HCT116 (cell line): ENCODE measurements around the gene MRTFB. TPM values are rescaled to one million over a fixed set of nuclear protein-coding genes. Genes with fewer than 3 reads are reported as not detected.

Source experiments
- ATAC-seq: fragments of 200-7000 bp; cut with Tn5 transposase; 2 replicates; pipeline ENCODE4 v1.9.1; 2020; ENCODE audit warnings: mild to moderate bottlenecking, moderate library complexity
- BruUV-seq: library from RNA; stranded (reverse); fragments of 400-500 nt; replicated peaks from 2 replicates; lab custom pipeline; 2021; lab: Mats Ljungman, UMichigan
- CTCF ChIA-PET: fragments of 300-600 bp; sonication (Branson Sonifier 250); formaldehyde crosslinking; loops from one replicate; lab custom pipeline; 2021; ENCODE audit warnings: antibody characterized with exemption; lab: Charles Lee
- POLR2A ChIA-PET: fragments of 300-600, 350-600 bp; sonication (Branson Sonifier 250); formaldehyde crosslinking; loops from one replicate; lab custom pipeline; 2021; ENCODE audit warnings: antibody characterized with exemption; lab: Charles Lee
- RAD21 ChIA-PET, 2 experiments: fragments of 300-600 bp; sonication (Branson Sonifier 250); formaldehyde crosslinking; loops; one replicate each; lab custom pipeline; 2023; ENCODE audit warnings: low total read pairs in 2 of 2; ENCODE audit not compliant: uncharacterized antibody in 2 of 2, unreplicated experiment in 2 of 2, low non-redundant PET in 1 of 2; lab: Charles Lee
- DNase-seq: peaks from one replicate; pipeline ENCODE4 v3.0.0-alpha.2; 2010; ENCODE audit warnings: low read depth, low spot score
- H2AFZ ChIP-seq: fragments of 200-600 bp; shearing (Covaris generic), sonication (generic); 2 replicates; pipeline ENCODE4 v1.6.1; 2017; ENCODE audit warnings: low read depth, mixed run types, mixed read lengths, antibody characterized with exemption, low read length; ENCODE audit not compliant: poor library complexity, severe bottlenecking
- H3K27ac ChIP-seq: 2 replicates; pipeline ENCODE4 v1.5.1; 2012; ENCODE audit warnings: low read depth, low read length
- H3K27me3 ChIP-seq: fragments of 200-600 bp; sonication (generic); 2 replicates; pipeline ENCODE4 v1.6.1; 2016; ENCODE audit warnings: mixed run types, low read length, mixed read lengths; ENCODE audit not compliant: insufficient read depth
- H3K36me3 ChIP-seq, 2 experiments: fragments of 200-500 bp in 1 of 2; fragments of 200-600 bp in 1 of 2; sonication (Bioruptor generic) in 1 of 2; sonication (generic) in 1 of 2; 2 replicates each; pipeline versions ENCODE4 v1.5.1 to v1.6.1; 2014 to 2016; ENCODE audit warnings: low read length in 2 of 2, inconsistent platforms in 1 of 2, mixed read lengths in 1 of 2, mixed run types in 1 of 2; ENCODE audit not compliant: insufficient read depth in 2 of 2, control insufficient read depth in 1 of 2
- H3K4me1 ChIP-seq, 2 experiments: fragments of 200-600 bp in 1 of 2; sonication (generic) in 1 of 2; 2 replicates each; pipeline versions ENCODE4 v1.5.1 to v1.6.1; 2012 to 2017; ENCODE audit warnings: low read length in 2 of 2, inconsistent platforms in 1 of 2, mild to moderate bottlenecking in 1 of 2, mixed read lengths in 1 of 2, mixed run types in 1 of 2, moderate library complexity in 1 of 2; ENCODE audit not compliant: insufficient read depth in 2 of 2, control insufficient read depth in 1 of 2
- H3K4me2 ChIP-seq: fragments of 200-600 bp; sonication (generic); 2 replicates; pipeline ENCODE4 v1.6.1; 2017; ENCODE audit warnings: mixed run types, low read length, mixed read lengths
- H3K4me3 ChIP-seq, 2 experiments: fragments of 200-600 bp in 1 of 2; sonication (generic) in 1 of 2; replicated peaks in 1 of 2; 2 replicates each; pipeline ENCODE4 v1.5.1; 2011 to 2016; ENCODE audit warnings: low read length in 2 of 2, control low read depth in 1 of 2, low read depth in 1 of 2, mild to moderate bottlenecking in 1 of 2, mixed read lengths in 1 of 2, mixed run types in 1 of 2
- H3K79me2 ChIP-seq: fragments of 200-600 bp; sonication (generic); 2 replicates; pipeline ENCODE4 v1.6.1; 2017; ENCODE audit warnings: mild to moderate bottlenecking, mixed run types, low read length, moderate library complexity, mixed read lengths; ENCODE audit not compliant: insufficient read depth
- H3K9ac ChIP-seq: fragments of 200-600 bp; sonication (generic); 2 replicates; pipeline ENCODE4 v1.6.1; 2016; ENCODE audit warnings: low read length, mixed read lengths
- H3K9me2 ChIP-seq: fragments of 200-600 bp; sonication (generic), shearing (Covaris generic); 2 replicates; pipeline ENCODE4 v1.6.1; 2017; ENCODE audit warnings: mixed run types, mild to moderate bottlenecking, moderate library complexity; ENCODE audit not compliant: insufficient read depth
- H3K9me3 ChIP-seq, 2 experiments: fragments of 200-500 bp in 1 of 2; fragments of 200-600 bp in 1 of 2; sonication (Bioruptor generic) in 1 of 2; sonication (generic) in 1 of 2; 2 replicates each; pipeline ENCODE4 v1.6.1; 2014 to 2017; ENCODE audit warnings: low read length in 2 of 2, mixed read lengths in 2 of 2, inconsistent platforms in 1 of 2, low read depth in 1 of 2, mild to moderate bottlenecking in 1 of 2, mixed run types in 1 of 2, moderate library complexity in 1 of 2; ENCODE audit not compliant: control insufficient read depth in 1 of 2, insufficient read depth in 1 of 2
- H4K20me1 ChIP-seq: fragments of 200-600 bp; sonication (generic), shearing (Covaris generic); 2 replicates; pipeline ENCODE4 v1.6.1; 2017; ENCODE audit warnings: mixed run types, mild to moderate bottlenecking, moderate library complexity; ENCODE audit not compliant: insufficient read depth
- CTCF ChIP-seq, 3 experiments: fragments of 200-600 bp in 1 of 3; sonication (generic) in 1 of 3; IDR thresholded peaks in 2 of 3; conservative IDR thresholded peaks in 1 of 3; 2 replicates each; pipeline ENCODE4 v1.5.1; 2012 to 2017; ENCODE audit warnings: low read depth in 2 of 3, low read length in 2 of 3, antibody characterized with exemption in 1 of 3, borderline replicate concordance in 1 of 3, control low read depth in 1 of 3, mild to moderate bottlenecking in 1 of 3, mixed read lengths in 1 of 3, mixed run types in 1 of 3, moderate library complexity in 1 of 3; ENCODE audit not compliant: insufficient read depth in 1 of 3
- POLR2A ChIP-seq: IDR thresholded peaks from 2 replicates; pipeline ENCODE4 v1.7.0; 2011; ENCODE audit warnings: borderline replicate concordance; ENCODE audit not compliant: insufficient read depth, insufficient read length; ENCODE audit errors: extremely low read depth
- SIN3A ChIP-seq: IDR thresholded peaks from 2 replicates; pipeline ENCODE4 v1.6.1; 2012; ENCODE audit warnings: low read depth
- SRF ChIP-seq: IDR thresholded peaks from 2 replicates; pipeline ENCODE4 v1.6.1; 2012; ENCODE audit warnings: low read depth
- TCF7L2 ChIP-seq: IDR thresholded peaks from 2 replicates; pipeline ENCODE4 v1.7.0; 2011; ENCODE audit warnings: borderline replicate concordance, inconsistent platforms; ENCODE audit not compliant: insufficient read depth, insufficient read length; ENCODE audit errors: extremely low read depth
- ZNF274 ChIP-seq: fragments of 200-500 bp; sonication (Bioruptor generic); IDR thresholded peaks from 2 replicates; pipeline ENCODE4 v1.6.1; 2014; ENCODE audit warnings: mild to moderate bottlenecking, low read depth, low read length, inconsistent platforms
- intact Hi-C: fragments of 100-400 bp; cut with micrococcal nuclease; formaldehyde crosslinking; loops from 2 replicates; pipeline ENCODE4 v1.10.0; 2022
- total RNA-seq: library from RNA; stranded (reverse); gene quantifications from one replicate; pipeline ENCODE4 v1.2.1, GENCODE V29; 2021; ENCODE audit not compliant: unreplicated experiment

The MRTFB gene
- total RNA-seq, 1 experiment from 2014 or later: 39.0 TPM

DNA sequence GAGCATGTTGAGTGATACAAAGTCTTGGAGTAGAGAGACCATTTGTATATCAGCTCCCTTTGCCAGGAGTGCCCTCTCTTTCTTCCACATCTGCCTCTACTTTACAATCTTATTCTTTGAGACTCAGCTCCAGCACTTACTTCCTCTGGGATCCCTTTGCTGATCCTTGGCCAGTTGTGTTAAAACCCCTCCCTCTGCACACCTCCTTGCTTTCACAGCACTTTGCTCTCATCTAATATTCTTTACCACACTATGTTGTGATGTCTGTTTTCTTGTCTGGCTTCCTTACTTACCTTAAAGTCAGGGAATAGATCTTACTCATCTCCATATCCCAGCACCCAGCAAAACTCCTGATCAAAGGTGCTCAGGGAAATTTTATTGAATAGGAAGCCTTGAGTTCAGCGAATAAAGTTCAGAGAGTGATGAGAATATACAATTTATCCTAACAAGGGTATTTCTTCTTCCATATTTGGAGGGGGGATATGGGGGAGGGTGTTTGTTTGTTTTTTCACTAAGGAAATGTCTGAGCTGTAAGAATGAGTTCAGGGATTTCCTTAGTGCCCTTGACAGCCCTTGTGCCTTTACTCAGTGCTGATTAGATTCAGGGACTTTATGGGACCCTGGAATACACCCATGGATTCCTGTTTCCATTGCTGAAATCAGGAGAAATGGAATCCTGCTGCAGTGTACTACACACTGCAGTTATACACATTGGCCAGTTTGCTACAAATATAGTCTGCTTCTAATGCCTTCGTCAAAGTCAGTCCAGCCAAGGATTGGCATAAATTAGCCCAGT, 32.0 kb downstream of the MRTFB start:
- Histone ChIP-seq H3K4me1 (peaks cover 18 to 20% of the 10 kb centered on the region in 2 experiments), H3K36me3 (no peaks in the 10 kb centered on the region), H3K27me3 (no peaks in the 10 kb centered on the region), H4K20me1 (no peaks in the 10 kb centered on the region; the same call in 1 of the 2 replicates), H3K4me3 (no peak overlapping the region), H3K4me2 (no peak overlapping the region), H3K9me2 (no peaks in the 10 kb centered on the region), H3K9me3 (no peaks in the 10 kb centered on the region), H2AFZ (no peak overlapping the region), H3K27ac (no peak overlapping the region), H3K9ac (no peak overlapping the region), H3K79me2 (peaks cover 91% of the 10 kb centered on the region)
- POLR2A ChIA-PET: no interaction called here
- TF ChIP-seq ZNF274 (no peak), SRF (no peak), SIN3A (no peak), CTCF (IDR thresholded peaks at IDR 0.05 in 2 of 3, conservative IDR thresholded peaks at IDR 0.05 in 1 of 3; ENCODE audit: borderline replicate concordance in 1 of 3, insufficient read depth in 1 of 3, low read depth in 2 of 3, low read length in 2 of 3) (no peak), POLR2A (no peak)
- intact Hi-C loops: no loop called here
- DNase-seq: no peak
- no peak for ATAC-seq
- no TSS peak for BruUV-seq
- RAD21 ChIA-PET: no interaction called here
- CTCF ChIA-PET: no interaction called here

DNA sequence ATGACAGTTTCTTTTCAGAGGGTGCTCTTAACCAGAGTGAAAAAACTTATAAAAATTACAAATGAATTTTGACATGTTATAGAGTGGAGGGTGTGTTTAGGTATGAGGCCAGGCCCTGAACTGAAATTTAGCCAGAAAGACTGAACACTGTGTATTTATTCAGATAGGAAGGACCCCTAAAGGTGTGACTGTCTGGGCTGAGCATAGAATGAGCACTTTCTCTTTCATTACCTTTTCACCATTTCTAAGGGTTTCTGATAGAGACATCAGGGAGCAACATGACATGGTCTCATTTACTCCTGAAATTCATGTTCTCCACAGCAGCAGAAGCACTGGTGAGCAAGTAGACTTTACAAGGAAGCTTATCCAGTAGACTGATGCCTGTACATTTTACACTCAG, 32.9 kb downstream of the MRTFB start:
- ChIA-PET POLR2A (no interaction called here), CTCF (no interaction called here), RAD21 (no interaction called here)
- Histone ChIP-seq H3K9me3 (no peaks in the 10 kb centered on the region), H3K36me3 (no peaks in the 10 kb centered on the region), H3K4me2 (no peak overlapping the region), H3K79me2 (peaks cover 84% of the 10 kb centered on the region), H3K9ac (no peak overlapping the region), H3K4me1 (peaks cover 8 to 11% of the 10 kb centered on the region in 2 experiments), H2AFZ (no peak overlapping the region), H4K20me1 (no peaks in the 10 kb centered on the region), H3K4me3 (no peak overlapping the region), H3K9me2 (no peaks in the 10 kb centered on the region), H3K27ac (no peak overlapping the region), H3K27me3 (no peaks in the 10 kb centered on the region)
- no TSS peak for BruUV-seq
- intact Hi-C loops: no loop called here
- DNase-seq: no peak
- TF ChIP-seq TCF7L2: no peak
- no peak for ATAC-seq
